ENCODE measurements around the gene AFAP1L2.

Gene AFAP1L2

GRCh38 chr10:114273910-114274309 is 130.4 kb downstream of the AFAP1L2 start:
- no peak for DNase-seq (ENCODE audit: low spot score)

- no peak for DNase-seq (ENCODE audit: low spot score)
Observed at GRCh38 chr10:114272696-114273095, 131.6 kb downstream of the AFAP1L2 start.

DNA sequence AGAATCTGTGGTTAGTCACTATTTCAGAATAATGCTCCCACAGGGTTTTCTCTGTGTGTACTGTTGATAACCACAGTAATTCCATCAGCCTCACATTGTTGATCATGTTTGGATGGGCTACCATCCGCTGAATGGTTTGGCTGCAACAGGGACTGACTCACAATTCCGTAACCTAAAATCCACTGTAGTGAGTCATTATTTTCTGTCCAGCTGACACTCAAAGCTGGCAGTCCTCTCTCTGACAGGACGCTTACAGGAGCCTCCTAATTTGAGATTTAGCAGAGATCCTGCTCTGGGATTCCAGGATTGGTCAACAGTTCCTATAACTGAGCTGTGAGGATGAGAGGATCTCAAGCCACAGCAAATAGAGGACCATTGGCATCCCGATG is 132.5 kb downstream of the AFAP1L2 start:
- no peak for DNase-seq (ENCODE audit: low spot score)

DNA sequence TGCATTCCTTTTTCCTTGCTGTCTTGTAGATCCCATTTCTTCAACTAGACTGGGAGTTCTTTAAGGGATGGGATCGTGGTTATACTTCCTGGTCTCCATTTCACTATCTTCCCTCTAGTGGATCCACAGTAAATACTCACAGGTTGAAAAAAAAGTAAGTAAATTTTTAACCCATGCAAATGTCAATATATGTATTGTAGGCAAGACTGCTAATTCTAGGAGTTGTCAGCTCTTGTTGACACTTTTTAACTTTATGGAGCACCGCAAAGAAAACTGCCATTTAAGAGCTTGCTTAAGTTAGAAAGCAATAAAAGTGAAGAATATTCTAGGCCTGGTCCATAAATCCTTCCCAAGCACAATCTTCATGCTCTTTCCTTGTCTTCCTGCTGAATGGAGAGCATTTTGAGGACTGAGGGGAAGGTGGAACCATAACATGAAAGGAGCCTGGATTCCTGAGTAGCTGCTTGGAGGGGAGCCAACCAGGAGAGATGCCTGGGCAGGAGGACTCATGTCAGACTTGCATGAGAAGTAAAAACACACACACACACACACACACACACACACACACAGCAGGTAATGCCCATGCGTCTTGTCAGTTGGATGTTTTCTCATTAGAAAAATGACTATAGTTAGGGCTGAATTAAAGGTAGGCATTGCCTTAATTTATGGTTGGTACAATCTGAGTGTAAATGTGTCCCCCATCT is 133.1 kb downstream of the AFAP1L2 start:
- DNase-seq (ENCODE audit: low spot score) = no peak

- DNase-seq (ENCODE audit: low spot score) = no peak
Observed at GRCh38 chr10:114266521-114266920, 137.8 kb downstream of the AFAP1L2 start.

- no peak for DNase-seq (ENCODE audit: low spot score)
Observed at GRCh38 chr10:114265392-114266053, 138.8 kb downstream of the AFAP1L2 start.

DNA sequence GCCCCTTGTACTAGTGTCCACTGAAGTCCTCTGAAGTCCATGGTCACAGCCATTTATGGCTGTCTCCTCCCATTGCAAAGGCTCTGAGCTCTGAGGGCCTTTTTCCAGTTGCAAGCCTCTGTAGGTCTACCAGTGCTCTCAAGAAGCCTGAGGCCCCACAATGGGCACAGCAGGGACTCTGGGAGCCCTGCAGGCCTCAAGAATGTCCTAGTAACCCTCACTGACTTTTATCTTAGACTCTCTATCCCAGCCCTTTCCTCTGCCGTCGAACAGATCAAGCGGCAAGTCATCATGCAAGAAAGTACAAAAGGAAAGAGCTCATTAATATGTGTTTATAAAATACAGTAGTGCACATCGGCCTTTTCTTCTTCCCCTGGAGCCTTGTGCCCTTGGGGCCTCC is 141.8 kb downstream of the AFAP1L2 start:
- no peak for DNase-seq (ENCODE audit: low spot score)

GRCh38 chr10:114261076-114261475 is 143.2 kb downstream of the AFAP1L2 start:
- DNase-seq (ENCODE audit: low spot score) = no peak

DNA sequence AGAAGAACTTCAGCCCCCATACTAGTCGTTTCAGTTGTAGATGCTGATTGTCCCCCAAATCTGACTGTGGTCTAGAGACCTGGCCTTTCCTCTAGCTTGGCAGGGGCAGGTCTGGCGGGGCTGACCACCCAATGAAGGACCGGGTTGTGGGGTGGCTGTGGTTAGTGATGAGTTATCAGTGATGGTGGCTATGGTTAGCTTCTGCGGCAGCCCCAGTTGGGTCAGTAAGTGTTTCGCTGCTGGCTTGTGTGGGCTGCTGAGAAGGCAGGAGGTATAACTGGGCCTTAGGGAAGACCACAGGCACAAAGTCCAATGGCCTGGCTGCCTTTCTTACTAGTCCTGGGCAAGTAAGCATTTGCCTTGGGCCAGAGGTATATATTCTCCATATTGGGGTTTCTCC is 143.9 kb downstream of the AFAP1L2 start:
- DNase-seq (ENCODE audit: low spot score) = no peak

- DNase-seq (ENCODE audit: low spot score) = no peak
Observed at GRCh38 chr10:114259824-114260223, 144.5 kb downstream of the AFAP1L2 start.

DNA sequence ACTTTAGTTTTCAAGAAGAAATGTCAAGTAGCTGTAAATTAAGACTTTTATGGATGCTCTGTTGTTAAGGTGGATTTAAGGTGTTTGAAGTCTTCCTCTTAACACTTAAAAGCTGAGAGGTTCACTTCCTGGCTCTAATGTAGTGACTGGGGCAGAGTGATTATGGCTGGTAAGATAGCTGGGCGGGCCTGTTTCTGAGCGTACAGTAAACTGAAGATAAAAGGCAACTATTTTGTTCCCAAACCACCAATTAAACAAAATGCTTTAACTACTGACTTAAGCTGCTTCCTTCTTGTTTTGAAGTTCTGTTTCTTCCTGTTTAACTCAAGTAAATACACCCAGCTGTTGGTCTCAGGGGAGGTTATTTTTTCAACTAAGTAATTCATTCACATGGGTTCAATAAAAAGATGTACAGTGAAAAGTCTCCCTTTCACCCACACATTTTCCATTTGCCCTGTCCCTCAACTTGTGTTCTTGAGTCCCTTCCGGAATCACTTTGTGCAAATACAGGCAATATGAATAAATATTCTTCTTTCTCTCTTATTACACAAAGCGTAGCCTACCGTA is 145.9 kb downstream of the AFAP1L2 start:
- DNase-seq (ENCODE audit: low spot score) = no peak

DNA sequence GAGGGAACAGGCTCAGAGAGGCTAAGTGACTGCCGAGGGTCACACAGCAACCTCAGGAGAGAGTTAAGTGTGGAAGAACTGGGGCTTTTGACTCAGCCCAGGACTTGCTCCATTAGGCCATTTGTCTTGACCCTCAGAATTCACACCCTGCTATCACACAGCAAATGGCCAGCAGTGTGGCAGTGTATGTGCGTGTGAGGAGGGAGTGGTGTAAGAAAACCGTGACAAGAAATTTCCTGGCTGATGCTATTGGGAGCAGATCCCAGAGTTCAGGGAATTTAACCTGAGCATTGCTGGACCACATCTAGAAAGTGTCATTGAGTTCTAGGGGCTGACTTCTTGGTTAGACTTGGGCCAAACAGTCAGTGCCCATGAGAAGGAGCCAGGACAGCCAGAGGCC is 146.8 kb downstream of the AFAP1L2 start:
- no peak for DNase-seq (ENCODE audit: low spot score)

DNA sequence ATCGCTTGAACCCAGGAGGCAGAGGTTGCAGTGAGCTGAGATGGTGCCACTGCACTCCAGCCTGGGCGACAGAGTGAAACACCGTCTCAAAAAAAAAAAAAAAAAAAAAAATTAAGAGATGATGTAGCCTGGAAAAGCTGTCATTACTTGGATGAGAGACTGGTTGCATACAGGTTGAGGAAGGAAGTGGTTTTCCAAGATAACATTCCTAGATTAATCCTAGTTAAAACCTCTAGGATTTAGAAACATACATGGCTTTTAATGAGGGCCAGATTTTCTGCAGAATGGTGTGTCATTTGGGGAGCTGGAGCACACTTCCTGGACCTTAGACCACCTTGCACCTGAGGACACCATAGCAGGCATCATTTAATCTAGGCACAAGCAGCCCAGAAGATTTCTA is 147.5 kb downstream of the AFAP1L2 start:
- DNase-seq (ENCODE audit: low spot score) = no peak

DNA sequence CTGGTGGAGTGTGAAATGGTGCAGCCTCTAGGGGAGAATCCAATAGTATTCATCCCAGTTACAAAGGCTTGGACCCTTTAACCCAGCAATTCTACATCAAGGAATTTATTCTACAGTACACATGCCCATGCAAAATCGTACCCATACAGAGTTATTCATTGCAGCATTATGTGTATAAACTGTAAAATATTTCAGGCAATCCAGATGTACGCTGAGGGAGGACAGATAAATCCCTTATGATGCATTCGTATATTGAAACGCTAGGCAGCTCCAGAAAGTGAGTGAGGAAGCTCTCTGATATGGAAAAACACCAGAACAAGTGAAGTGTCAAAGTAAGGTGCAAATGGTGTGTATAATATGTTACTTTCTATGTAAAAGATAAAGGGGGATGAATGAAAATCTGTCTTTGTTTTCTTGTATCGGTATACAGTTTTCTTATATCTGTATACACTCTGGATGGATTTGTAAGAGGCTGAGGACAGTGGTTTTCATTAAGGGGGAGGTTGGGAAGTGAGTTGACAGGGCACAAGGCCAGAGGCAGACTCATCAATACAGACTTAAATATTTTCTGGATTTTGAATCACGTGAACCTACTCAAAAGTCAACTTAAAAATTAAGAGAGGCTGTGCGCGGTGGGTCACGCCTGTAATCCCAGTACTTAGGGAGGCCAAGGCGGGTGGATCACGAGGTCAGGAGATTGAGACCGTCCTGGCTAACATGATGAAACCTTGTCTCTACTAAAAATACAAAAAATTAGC is 148.1 kb downstream of the AFAP1L2 start:
- DNase-seq (ENCODE audit: low spot score) = no peak

- no peak for DNase-seq (ENCODE audit: low spot score)
Observed at GRCh38 chr10:114255227-114255626, 149.1 kb downstream of the AFAP1L2 start.

DNA sequence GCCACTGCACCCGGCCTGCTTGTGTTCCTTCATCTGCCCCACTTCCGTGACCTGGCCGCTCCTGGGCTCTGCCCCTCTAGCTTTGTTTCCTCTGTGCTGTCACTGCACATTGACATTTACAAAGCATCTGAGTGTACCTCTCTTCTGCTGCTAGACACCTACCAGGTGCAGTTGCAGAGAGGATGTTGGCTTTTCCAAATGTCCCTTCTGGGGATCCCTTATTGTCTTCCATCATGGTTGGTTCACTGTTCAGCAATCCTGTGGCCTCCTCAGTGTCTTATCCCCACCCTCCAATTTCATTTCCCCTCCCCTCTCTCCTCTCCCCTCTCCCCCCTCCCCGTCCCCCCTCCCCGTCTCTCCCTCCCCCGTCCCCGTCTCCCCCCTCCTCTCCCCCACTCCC is 151.4 kb downstream of the AFAP1L2 start:
- no peak for DNase-seq (ENCODE audit: low spot score)

GRCh38 chr10:114252092-114252491 is 152.2 kb downstream of the AFAP1L2 start:
- DNase-seq (ENCODE audit: low spot score) = no peak

- DNase-seq (ENCODE audit: low spot score) = no peak
Observed at GRCh38 chr10:114250716-114251115, 153.6 kb downstream of the AFAP1L2 start.

- DNase-seq (ENCODE audit: low spot score) = no peak
Observed at GRCh38 chr10:114250236-114250635, 154.1 kb downstream of the AFAP1L2 start.

GRCh38 chr10:114246679-114247305 is 157.5 kb downstream of the AFAP1L2 start:
- DNase-seq (ENCODE audit: low spot score) = no peak

GRCh38 chr10:114245121-114245791 is 159.0 kb downstream of the AFAP1L2 start:
- no peak for DNase-seq (ENCODE audit: low spot score)
